GM19238 (cell line): ENCODE measurements around the gene ST6GAL1.
"Not testable (repeated sequence)": the region's sequence is repeated elsewhere in the genome, so short reads cannot be mapped to it uniquely, and the experiment has no call there.

Experiments used
- DNase-seq: peaks from one replicate; pipeline ENCODE4 v3.0.0; 2011; ENCODE audit warnings: low spot score; ENCODE audit not compliant: insufficient read length

ST6GAL1 gene

GRCh38 chr3:186992096-186992495 lies 61.8 kb downstream of the ST6GAL1 start:
- DNase-seq, result not testable (repeated sequence)

GRCh38 chr3:186993210-186993782 lies 63.0 kb downstream of the ST6GAL1 start:
- DNase-seq, result no peak

GRCh38 chr3:186994000-186994955 lies 64.0 kb downstream of the ST6GAL1 start:
- DNase-seq, result no peak

GRCh38 chr3:186996356-186996755 lies 66.0 kb downstream of the ST6GAL1 start:
- no peak for DNase-seq

- DNase-seq, result no peak
These were observed 66.7 kb downstream of the ST6GAL1 start for GRCh38 chr3:186997061-186997460.

- DNase-seq, result no peak
These were observed 67.2 kb downstream of the ST6GAL1 start for GRCh38 chr3:186997473-186997939.

GRCh38 chr3:186998937-186999368 lies 68.6 kb downstream of the ST6GAL1 start:
- DNase-seq, result no peak

- no peak for DNase-seq
These were observed 70.4 kb downstream of the ST6GAL1 start for GRCh38 chr3:187000711-187001151.

GRCh38 chr3:187002915-187003314 lies 72.6 kb downstream of the ST6GAL1 start:
- no peak for DNase-seq

- no peak for DNase-seq
These were observed 75.6 kb downstream of the ST6GAL1 start for GRCh38 chr3:187005827-187006481.

GRCh38 chr3:187006864-187007630 lies 76.7 kb downstream of the ST6GAL1 start:
- no peak for DNase-seq

- DNase-seq, result not testable (repeated sequence)
These were observed 80.1 kb downstream of the ST6GAL1 start for GRCh38 chr3:187010382-187010781.

GRCh38 chr3:187011915-187012314 lies 81.6 kb downstream of the ST6GAL1 start:
- DNase-seq, result no peak

- no peak for DNase-seq
These were observed 82.3 kb downstream of the ST6GAL1 start for GRCh38 chr3:187012609-187013051.

GRCh38 chr3:187013159-187013716 lies 82.9 kb downstream of the ST6GAL1 start:
- DNase-seq, result no peak

- no peak for DNase-seq
These were observed 84.1 kb downstream of the ST6GAL1 start for GRCh38 chr3:187014417-187014864.

GRCh38 chr3:187015903-187016638 lies 85.7 kb downstream of the ST6GAL1 start:
- DNase-seq, result no peak

- DNase-seq, result no peak
These were observed 86.5 kb downstream of the ST6GAL1 start for GRCh38 chr3:187016639-187017345.

- no peak for DNase-seq
These were observed 87.3 kb downstream of the ST6GAL1 start for GRCh38 chr3:187017511-187018230.
